ENCODE measurements around the gene GRIN2D. TPM values are rescaled to one million over a fixed set of nuclear protein-coding genes. Genes with fewer than 3 reads are reported as not detected.
A peak's percentile ranks its signal among the peaks of the same experiment; 100 is the strongest.
"Not testable (repeated sequence)": the region's sequence is repeated elsewhere in the genome, so short reads cannot be mapped to it uniquely, and the experiment has no call there.

Gene GRIN2D
- total RNA-seq, 1 experiment from 2014 or later, result 0.21 TPM

DNA sequence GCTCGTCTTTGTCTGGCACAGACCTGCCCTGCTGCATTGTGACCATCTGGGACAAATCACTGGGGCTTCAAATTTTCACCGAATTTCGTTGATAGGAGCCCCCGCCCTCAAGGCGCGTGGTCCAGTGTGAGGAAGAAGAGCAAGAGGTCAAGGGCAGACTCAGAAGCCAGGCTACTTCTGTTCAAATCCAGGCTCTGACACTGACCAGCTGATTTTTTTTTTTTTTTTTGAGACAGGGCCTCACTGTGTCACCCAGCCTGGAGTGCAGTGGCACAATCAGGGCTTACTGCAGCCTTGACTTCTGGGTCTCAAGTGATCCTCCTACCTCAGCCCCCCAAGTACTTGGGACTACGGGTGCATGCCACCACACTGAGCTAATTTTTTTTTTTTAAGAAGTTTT, 22.1 kb upstream of the GRIN2D start:
- DNase-seq (ENCODE audit: low read depth), result no peak

DNA sequence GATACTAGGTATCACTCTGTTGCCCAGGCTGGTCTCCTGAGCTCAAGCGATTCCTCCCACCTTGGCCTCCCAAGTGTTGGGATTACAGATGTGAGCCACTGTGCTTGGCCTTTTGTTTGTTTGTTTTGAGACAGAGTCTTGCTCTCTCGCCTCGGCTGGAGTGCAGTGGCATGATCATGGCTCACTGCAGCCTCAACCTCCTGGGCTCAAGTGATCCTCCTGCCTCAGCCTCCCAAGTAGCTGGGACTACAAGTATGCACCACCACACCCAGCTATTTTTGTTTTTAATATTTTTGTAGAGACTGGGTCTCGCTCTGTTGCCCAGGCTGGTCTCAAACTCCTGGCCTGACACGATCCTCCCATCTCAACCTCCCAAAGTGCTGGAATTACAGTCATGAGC, 21.7 kb upstream of the GRIN2D start:
- not testable (repeated sequence) for DNase-seq (ENCODE audit: low read depth)

DNA sequence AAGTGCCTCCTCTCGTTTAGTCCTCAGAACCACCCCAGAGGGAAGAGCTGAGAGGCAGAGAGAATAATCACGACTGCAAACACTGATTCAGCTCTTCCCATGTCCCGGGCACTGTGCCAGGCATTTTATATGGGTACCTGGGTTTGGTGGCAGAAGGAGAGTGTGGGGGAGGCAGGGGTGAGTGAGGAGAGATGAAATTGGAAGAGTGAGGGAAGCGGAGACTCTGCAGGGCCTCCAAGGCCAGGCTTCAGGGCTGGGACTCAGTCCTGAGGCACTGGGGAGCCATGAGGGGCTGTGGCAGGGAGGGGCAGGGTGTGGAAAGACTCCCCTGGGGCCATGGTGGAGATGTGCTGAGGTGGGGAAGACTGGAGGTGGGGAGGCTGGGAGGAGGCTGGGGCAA, 20.6 kb upstream of the GRIN2D start:
- DNase-seq (ENCODE audit: low read depth), result no peak

GRCh38 chr19:48373567-48373966, 19.9 kb upstream of the GRIN2D start:
- no peak for DNase-seq (ENCODE audit: low read depth)

DNA sequence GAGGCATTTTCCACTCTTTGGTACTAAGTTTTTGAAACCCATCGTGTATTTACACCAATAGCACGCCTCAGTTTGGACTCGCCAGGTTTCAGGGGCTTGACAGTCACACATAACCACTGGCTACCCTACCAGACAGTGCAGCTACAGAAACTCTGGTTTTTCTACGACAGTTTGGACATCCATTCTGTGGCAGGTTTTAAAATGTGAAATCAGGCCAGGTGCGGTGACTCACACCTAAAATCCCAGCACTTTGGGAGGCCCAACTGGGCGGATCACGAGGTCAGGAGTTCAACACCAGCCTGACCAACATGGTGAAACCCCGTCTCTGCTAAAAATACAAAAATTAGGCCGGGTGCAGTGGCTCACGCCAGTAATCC, 15.3 kb upstream of the GRIN2D start:
- DNase-seq (ENCODE audit: low read depth), result no peak

GRCh38 chr19:48379058-48379457, 14.4 kb upstream of the GRIN2D start:
- peak; percentile 36 for DNase-seq (ENCODE audit: low read depth)

DNA sequence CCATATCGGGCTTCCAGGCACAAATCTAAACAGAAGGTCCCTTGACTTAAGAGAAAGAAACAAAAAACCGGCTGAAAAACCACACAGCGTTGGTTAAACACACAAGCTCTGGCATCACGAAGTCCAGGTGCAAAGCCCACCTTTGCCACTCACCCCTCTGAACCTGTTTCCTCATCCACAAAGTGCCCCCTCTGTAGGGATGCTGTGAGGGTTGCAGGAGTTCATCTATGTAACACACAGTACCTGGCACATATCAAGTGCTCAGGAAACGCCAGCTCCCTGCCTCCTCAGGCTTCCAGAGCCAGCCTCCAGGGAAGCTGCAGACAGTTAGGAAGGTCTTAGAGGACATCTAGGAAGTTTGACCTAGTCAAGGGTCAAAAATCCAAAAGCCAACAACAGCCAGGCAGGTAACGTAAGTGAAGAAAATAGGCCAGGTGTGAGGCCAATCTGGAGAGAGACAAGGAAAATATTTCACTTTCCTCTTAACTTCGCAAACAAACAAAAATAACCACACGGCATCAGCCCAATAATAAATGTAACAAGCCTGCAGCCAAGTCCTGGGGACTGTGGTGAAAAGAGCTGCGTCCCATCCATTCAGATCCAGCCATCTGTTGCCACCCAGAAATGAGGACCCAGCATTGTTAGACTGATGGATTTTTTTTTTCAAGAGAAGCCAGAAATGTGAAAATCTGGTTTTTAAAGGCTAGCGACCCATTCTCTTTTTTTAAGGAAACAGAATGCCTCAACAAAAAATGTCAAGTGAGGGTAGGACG, 12.1 kb upstream of the GRIN2D start:
- DNase-seq (ENCODE audit: low read depth), result no peak

DNA sequence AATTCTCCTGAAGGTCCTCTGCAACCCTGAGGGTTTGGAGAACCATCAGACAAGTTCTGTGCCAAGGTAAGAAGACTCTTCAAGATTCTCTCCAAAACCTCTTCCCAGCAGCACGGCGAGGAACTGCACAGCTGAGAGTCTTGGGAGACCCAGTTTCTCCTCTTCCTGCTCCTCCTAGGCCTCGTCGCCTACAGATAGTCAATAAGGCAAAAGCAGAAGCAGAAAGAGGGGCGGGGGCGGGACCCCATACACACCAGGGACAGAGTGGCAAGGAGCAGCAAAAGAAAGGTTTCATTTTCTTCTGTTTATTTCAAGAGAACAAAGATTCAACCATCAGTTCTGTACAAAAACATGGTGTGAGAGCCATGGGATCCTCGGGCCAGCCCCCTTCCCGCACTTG, 11.2 kb upstream of the GRIN2D start:
- DNase-seq (ENCODE audit: low read depth), result no peak

- DNase-seq (ENCODE audit: low read depth), result no peak
These were observed 7.9 kb upstream of the GRIN2D start for GRCh38 chr19:48385461-48386087.

DNA sequence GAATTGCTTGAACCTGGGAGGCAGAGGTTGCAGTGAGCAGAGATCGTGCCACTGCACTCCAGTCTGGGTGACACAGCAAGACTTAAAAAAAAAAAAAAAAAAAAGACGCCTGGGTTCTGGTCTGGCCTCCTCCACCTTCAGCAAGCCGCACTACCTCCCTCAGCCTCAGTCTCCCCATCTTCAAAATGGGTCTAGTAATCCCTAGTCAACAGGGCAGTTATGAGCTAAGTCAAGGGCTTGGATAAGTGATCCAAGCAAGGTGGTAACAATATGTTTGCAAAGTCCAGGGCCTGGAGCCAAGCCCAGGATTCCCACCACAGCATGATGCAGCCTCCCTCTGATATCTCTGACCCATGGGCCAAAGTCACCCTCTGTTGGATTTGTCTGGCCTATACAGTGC, 6.5 kb upstream of the GRIN2D start:
- DNase-seq (ENCODE audit: low read depth), result no peak

DNA sequence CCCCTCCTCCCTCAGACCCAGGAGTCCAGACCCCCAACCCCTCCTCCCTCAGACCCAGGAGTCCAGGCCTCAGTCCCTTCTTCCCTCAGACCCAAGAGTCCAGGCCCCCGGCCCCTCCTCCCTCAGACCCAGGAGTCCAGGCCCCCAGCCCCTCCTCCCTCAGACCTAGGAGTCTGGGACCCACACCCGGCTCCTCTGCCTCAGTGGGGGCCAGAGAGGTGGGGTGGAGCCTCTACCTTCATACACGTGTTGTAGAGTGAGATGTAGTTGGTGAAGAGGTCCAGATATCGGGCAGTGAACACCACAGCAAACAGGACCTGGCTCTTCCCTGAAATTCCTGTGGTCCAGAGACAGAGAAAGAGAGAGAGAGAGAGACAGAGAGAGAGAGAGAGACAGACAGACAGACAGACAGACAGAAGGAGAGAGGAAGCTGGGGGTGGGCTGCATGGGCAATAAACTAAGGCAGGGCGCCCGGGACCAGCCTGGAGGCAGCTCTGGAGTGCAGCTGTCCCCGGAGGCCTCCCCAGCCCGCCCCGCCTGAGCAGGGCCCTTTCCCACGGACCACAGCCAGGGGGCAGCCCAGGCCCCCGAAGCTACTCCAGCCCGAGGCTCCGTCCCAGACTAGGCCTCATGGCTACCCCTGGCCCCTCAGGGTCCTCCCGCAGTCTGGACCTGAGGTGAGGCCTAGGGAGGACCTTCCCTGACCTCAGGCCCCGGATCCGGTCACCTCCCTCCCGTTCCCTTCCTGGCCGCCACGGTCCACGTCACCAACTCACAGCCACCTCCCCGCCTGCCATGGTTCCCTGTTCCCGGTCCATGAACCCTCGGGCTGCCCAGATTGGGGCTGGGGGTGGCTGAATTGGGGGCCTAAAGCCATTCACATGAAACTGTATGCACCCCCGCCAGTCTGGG, 3.0 kb upstream of the GRIN2D start:
- DNase-seq (ENCODE audit: low read depth), result peak; percentile 59

DNA sequence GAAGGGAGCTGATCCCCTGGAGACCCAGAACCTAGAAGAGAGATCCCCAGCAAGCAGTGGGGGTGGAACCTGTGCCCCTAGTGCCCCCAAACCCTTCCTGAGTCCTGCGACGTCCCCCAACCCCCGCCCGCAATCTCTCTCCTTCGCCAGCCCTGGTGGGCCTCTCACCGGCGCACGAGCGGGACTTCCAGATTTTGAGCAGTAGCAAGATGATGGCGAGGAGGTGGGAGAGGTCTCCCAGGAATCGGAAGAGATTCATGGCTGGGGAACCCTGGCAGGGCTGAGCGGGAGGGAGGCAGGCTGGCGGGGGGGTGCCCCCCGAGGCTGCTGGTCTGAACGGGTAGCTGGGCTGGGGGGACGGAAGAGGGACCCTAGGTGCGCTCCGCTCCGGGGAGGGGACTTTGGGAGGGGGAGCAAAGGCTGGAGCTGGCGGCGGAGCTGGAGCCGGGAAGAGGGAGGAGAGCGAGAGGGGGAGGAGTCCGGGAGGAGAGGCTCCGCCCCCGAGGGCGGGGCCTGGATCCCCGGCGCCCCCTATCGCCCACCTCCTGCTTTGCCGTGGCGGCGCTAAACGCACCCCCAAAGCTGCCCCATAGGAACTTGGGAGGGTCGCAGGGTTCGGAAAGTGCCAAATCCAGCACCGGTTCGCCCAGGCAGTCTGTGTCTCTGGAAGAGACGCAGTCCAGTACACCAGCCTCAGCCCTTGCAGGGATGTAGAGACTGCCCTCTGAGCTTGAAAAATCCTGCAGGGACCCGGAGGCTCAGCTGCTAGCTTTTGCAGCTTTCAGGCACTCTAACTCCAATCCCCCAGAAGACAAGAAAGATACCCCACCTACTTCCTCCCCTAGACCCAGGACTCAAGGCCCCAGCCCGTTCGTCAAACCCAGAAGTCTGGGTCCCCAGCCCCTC, 2.1 kb upstream of the GRIN2D start, which contains the start of gene KDELR1:
Gene KDELR1 (minus strand): TSS at position 452 of the 906 bp plus-strand sequence. CDS start 193 bp downstream, at position 259.
- peak; percentile 68 for DNase-seq (ENCODE audit: low read depth)

- DNase-seq (ENCODE audit: low read depth), result not testable (repeated sequence)
These were observed 1.5 kb upstream of the GRIN2D start for GRCh38 chr19:48392006-48392344.

DNA sequence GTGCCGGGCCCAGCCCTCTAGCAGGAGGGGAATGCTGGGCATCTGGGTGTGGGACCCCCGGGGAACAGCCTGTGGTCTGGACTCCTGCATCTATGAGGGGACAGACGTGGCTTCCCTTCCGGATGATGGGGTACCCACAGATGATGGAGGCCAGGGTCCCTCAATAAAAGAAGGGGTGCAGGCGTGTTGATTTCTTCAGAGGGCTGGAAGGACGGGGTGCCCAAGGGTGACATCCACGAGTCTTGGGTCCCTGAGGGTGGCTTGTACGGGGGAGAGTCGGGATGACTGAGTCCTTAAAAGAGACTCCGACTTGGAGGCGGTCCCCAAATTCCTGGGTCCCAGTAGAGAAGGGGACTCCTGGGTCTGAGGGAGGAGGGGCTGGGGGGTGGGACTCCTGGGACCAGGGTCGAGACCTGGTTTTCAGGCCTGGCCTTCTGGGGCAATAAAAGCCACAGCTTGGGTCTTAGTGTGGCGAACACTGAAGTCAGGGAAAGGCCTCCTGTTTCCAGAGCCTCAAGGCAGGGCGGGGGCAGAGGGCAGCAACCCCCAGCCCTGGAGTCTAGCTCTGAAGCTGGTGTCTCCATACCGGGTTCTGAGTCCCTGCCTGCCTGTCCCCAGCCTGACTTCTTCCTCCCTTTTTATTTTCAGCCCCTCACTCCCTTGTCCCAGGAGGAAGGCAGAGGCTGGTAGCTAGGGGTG, 459 bp upstream of the GRIN2D start:
- no peak for DNase-seq (ENCODE audit: low read depth)

GRCh38 chr19:48394331-48395169, 1.1 kb downstream of the GRIN2D start:
- no peak for DNase-seq (ENCODE audit: low read depth)

- DNase-seq (ENCODE audit: low read depth), result no peak
These were observed 1.6 kb downstream of the GRIN2D start for GRCh38 chr19:48395170-48395455.

DNA sequence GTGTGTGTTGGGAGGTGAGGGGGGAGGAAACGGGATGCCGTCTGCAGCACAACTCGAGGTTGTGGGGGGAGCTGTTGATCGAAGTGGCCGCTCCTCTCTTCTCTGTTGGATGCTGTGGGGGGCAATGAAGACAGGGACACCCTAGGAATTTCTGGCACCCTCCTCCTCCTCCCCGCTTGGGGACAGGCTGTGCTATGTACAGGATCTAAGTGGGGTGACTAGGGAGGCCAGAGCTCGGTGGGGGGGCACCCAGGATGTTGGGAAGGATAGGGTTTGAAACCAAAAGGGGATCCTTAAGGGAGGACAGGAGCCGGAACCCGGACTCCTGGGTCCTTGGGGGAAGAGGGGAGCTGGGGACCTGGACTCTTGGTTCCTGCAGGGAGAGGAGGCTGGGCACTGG, 2.0 kb downstream of the GRIN2D start:
- no peak for DNase-seq (ENCODE audit: low read depth)

DNA sequence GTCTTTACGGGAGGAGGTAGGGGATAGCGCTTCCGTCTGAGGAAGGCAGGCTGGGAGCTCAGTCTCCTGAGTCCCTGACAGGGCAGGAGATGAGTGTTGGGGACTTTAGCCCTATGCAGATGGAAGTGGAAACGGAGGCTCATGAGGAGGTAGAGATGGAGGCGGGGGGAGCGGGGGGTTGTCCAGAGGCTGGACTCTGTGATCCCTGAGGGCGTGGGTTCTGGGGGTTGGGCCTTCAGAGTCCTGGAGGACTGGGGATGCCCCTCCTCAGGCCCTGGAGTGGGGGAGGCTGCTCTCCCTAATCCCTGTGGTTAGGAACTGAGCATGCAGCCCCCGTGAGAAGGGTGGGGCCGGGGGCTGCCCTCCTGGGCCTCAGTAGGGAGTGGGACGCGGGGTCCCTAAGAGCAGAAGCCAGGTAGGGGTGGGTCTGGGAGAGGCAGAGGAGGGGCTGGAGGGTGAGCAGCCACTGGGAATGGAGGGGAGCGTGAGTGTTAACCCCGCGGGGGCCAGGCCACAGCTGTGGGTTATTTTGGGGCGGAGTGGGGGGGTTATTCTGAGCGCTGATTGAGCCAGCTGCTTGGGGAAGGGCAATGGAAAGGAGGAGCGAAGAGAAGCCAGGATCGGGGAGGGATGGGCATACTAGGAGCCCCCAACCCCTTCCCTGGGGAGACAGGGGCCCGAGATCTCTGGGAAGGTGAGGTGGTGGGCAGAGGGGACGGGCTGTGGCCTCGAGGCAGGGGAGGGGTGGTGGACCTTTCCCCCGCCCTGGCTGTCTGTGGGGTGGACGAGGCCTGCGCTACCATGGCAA, 2.8 kb downstream of the GRIN2D start:
- DNase-seq (ENCODE audit: low read depth), result no peak

GRCh38 chr19:48396824-48397176, 3.3 kb downstream of the GRIN2D start:
- DNase-seq (ENCODE audit: low read depth), result no peak

All from HT1080 (cell line).